GM12878 (cell line): ENCODE measurements around the gene DGKA. TPM values are rescaled to one million over a fixed set of nuclear protein-coding genes. Genes with fewer than 3 reads are reported as not detected.

Experiments
- ATAC-seq: fragments of 200-7000 bp; cut with Tn5 transposase; 3 replicates; pipeline ENCODE4 v1.9.1; 2020; ENCODE audit warnings: mild to moderate bottlenecking, moderate library complexity
- BruUV-seq: library from RNA; stranded (reverse); fragments of 400-500 nt; replicated peaks from 2 replicates; lab custom pipeline; 2021; lab: Mats Ljungman, UMichigan
- CTCF ChIA-PET: fragments of 300-600 bp; sonication (Branson Sonifier 250); formaldehyde crosslinking; extraction: SDS; loops from one replicate; lab custom pipeline; 2021; ENCODE audit warnings: inconsistent platforms; lab: Yijun Ruan, JAX
- POLR2A ChIA-PET: fragments of 350-600 bp; formaldehyde crosslinking; extraction: SDS; loops from one replicate; lab custom pipeline; 2021; ENCODE audit warnings: inconsistent platforms; lab: Charles Lee
- RAD21 ChIA-PET: fragments of 300-600 bp; sonication (Branson Sonifier 250); formaldehyde crosslinking; loops from one replicate; lab custom pipeline; 2023; ENCODE audit warnings: antibody characterized with exemption; ENCODE audit not compliant: unreplicated experiment; lab: Charles Lee
- SMC1A ChIA-PET: fragments of 300-600 bp; sonication (Branson Sonifier 250); formaldehyde crosslinking; loops from one replicate; lab custom pipeline; 2023; ENCODE audit not compliant: unreplicated experiment, uncharacterized antibody; lab: Charles Lee
- DNase-seq: peaks from one replicate; pipeline ENCODE4 v3.0.0-alpha.2; 2011; ENCODE audit warnings: low read depth, low spot score
- FAIRE-seq: peaks from 3 replicates; lab custom pipeline; 2011; peaks lifted over from hg19 to GRCh38; lab: Jason Lieb, UNC
- H2AFZ ChIP-seq: 2 replicates; pipeline ENCODE4 v1.6.0; 2011; ENCODE audit warnings: low read depth, low read length, control low read depth; ENCODE audit not compliant: control insufficient read depth
- H3K27ac ChIP-seq: 2 replicates; pipeline ENCODE4 v1.5.1; 2011; ENCODE audit warnings: control low read depth; ENCODE audit not compliant: control insufficient read depth, insufficient read depth
- H3K27me3 ChIP-seq, 2 experiments: replicated peaks in 1 of 2; 2 replicates each; pipeline versions ENCODE4 v1.6.0 to v1.6.1; 2011; ENCODE audit warnings: low read length in 1 of 2; ENCODE audit not compliant: control insufficient read depth in 2 of 2, insufficient read depth in 2 of 2
- H3K36me3 ChIP-seq, 2 experiments: 2 replicates each; pipeline ENCODE4 v1.5.1; 2011; ENCODE audit warnings: low read length in 1 of 2; ENCODE audit not compliant: control insufficient read depth in 2 of 2, insufficient read depth in 2 of 2
- H3K4me1 ChIP-seq: 2 replicates; pipeline ENCODE4 v1.6.1; 2011; ENCODE audit warnings: mild to moderate bottlenecking, low read length, moderate library complexity, mixed read lengths; ENCODE audit not compliant: control insufficient read depth, insufficient read depth
- H3K4me2 ChIP-seq: 2 replicates; pipeline ENCODE4 v1.6.0; 2011; ENCODE audit warnings: control low read depth; ENCODE audit not compliant: control insufficient read depth, insufficient read depth
- H3K4me3 ChIP-seq: fragments of 200-600 bp; sonication (generic); 2 replicates; pipeline ENCODE4 v1.5.1; 2016
- H3K79me2 ChIP-seq: 2 replicates; pipeline ENCODE4 v1.6.0; 2011; ENCODE audit warnings: low read length; ENCODE audit not compliant: control insufficient read depth, insufficient read depth
- H3K9ac ChIP-seq: 2 replicates; pipeline ENCODE4 v1.8.0; 2011; ENCODE audit warnings: low read length, control low read depth, mixed read lengths; ENCODE audit not compliant: control insufficient read depth, insufficient read depth
- H3K9me3 ChIP-seq: replicated peaks from 3 replicates; pipeline ENCODE4 v1.5.1; 2011; ENCODE audit warnings: mild to moderate bottlenecking, low read length; ENCODE audit not compliant: control insufficient read depth, insufficient read depth
- H4K20me1 ChIP-seq: 2 replicates; pipeline ENCODE4 v1.6.0; 2011; ENCODE audit not compliant: control insufficient read depth, insufficient read depth
- BHLHE40 ChIP-seq, 2 experiments: fragments of 450-650 bp in 1 of 2; IDR thresholded peaks; 2 replicates each; pipeline ENCODE4 v1.6.1; 2011 to 2017; ENCODE audit warnings: low read depth in 2 of 2, borderline replicate concordance in 1 of 2, improper control_type of control experiment in 1 of 2, low read length in 1 of 2, mild to moderate bottlenecking in 1 of 2
- CBX3 ChIP-seq: fragments of 200-600 bp; sonication (generic); IDR thresholded peaks from 2 replicates; pipeline ENCODE4 v1.6.1; 2016; ENCODE audit warnings: low read depth, borderline replicate concordance
- E2F4 ChIP-seq: IDR thresholded peaks from 2 replicates; pipeline ENCODE4 v1.6.1; 2012; ENCODE audit warnings: low read depth, low read length, improper control_type of control experiment
- IKZF1 ChIP-seq: fragments of 450-650 bp; conservative IDR thresholded peaks from 2 replicates; pipeline ENCODE4 v1.6.1; 2017; ENCODE audit warnings: antibody characterized with exemption, mild to moderate bottlenecking
- IKZF2 ChIP-seq, 2 experiments: fragments of 450-650 bp; IDR thresholded peaks; 2 replicates each; pipeline ENCODE4 v1.6.1; 2017; ENCODE audit warnings: mild to moderate bottlenecking in 2 of 2, moderate library complexity in 2 of 2
- KDM1A ChIP-seq: fragments of 200-600 bp; sonication (generic); IDR thresholded peaks from 2 replicates; pipeline ENCODE4 v1.6.1; 2016; ENCODE audit warnings: borderline replicate concordance
- NR2C1 ChIP-seq: fragments of 450-650 bp; IDR thresholded peaks from 2 replicates; pipeline ENCODE4 v1.6.1; 2017; ENCODE audit warnings: antibody characterized with exemption, mild to moderate bottlenecking, moderate library complexity
- POLR2AphosphoS5 ChIP-seq: IDR thresholded peaks from 2 replicates; pipeline ENCODE4 v1.6.1; 2011; ENCODE audit warnings: mild to moderate bottlenecking, low read length, inconsistent platforms
- RUNX3 ChIP-seq: IDR thresholded peaks from 2 replicates; pipeline ENCODE4 v1.6.1; 2012; ENCODE audit warnings: low read length, inconsistent platforms
- SMAD5 ChIP-seq: IDR thresholded peaks from 2 replicates; pipeline ENCODE4 v1.6.1; 2016; ENCODE audit warnings: antibody characterized with exemption, low read depth
- SRF ChIP-seq, 2 experiments: IDR thresholded peaks; 2 replicates each; pipeline ENCODE4 v1.6.1; 2011; ENCODE audit warnings: low read depth in 2 of 2, low read length in 2 of 2, mild to moderate bottlenecking in 1 of 2, moderate library complexity in 1 of 2
- SUPT20H ChIP-seq: IDR thresholded peaks from 2 replicates; pipeline ENCODE4 v1.6.1; 2011; ENCODE audit warnings: low read depth, mild to moderate bottlenecking, low read length, moderate library complexity, borderline replicate concordance; ENCODE audit not compliant: control insufficient read depth
- TARDBP ChIP-seq: IDR thresholded peaks from 2 replicates; pipeline ENCODE4 v1.6.1; 2016; ENCODE audit warnings: borderline replicate concordance
- ZBTB40 ChIP-seq: fragments of 450-650 bp; IDR thresholded peaks from 2 replicates; pipeline ENCODE4 v1.6.1; 2016; ENCODE audit warnings: mild to moderate bottlenecking, moderate library complexity, borderline replicate concordance
- WGBS: methylation state at CpG from one replicate; pipeline ENCODE4 v1.1.6; 2016; ENCODE audit warnings: low lambda C conversion rate; ENCODE audit not compliant: insufficient replicate concordance, insufficient coverage; ENCODE audit errors: missing lambda C conversion rate; 5-methylcytosine and 5-hydroxymethylcytosine counted together
- in situ Hi-C: fragments of 300-500 bp; cut with MboI; formaldehyde crosslinking; loops from 9 replicates; pipeline ENCODE4 v1.14.3; 2018; ENCODE audit warnings: mixed read lengths
- intact Hi-C: fragments of 100-400 bp; cut with micrococcal nuclease; formaldehyde crosslinking; loops from one replicate; pipeline ENCODE4 v1.14.2; 2022; ENCODE audit not compliant: unreplicated experiment
- polyA plus RNA-seq, 11 experiments: library from polyadenylated mRNA; depleted of rRNA in 4 of 11; unstranded in 6 of 11; stranded (reverse) in 5 of 11; fragments of >200 nt; fragmentation: Nextera tagmentation in 4 of 11; fragmentation: Illumina TruSeq in 1 of 11; extraction: Ambion mirVana in 4 of 11; extraction: Trizol in 1 of 11; gene quantifications; 1 replicate in 1 of 11; 2 replicates in 10 of 11; pipeline versions ENCODE4 v1.2.1 to v1.2.3, GENCODE V29; 2011 to 2016; ENCODE audit warnings: inconsistent platforms in 2 of 11, missing spikeins in 2 of 11, low read depth in 1 of 11
- total RNA-seq, 4 experiments: library from RNA; depleted of rRNA in 3 of 4; stranded (reverse); fragments of >200 nt in 3 of 4; fragmentation: Illumina TruSeq in 1 of 4; extraction: Trizol in 1 of 4; gene quantifications; 2 replicates each; pipeline versions ENCODE4 v1.2.1 to v1.2.3, GENCODE V29; 2013 to 2021
- TF ChIP-seq, protein P1 (sequence below): fragments of 450-650 bp; IDR thresholded peaks from 2 replicates; pipeline ENCODE4 v1.6.1; 2014; ENCODE audit warnings: mild to moderate bottlenecking
- TF ChIP-seq, protein P2 (sequence below): fragments of 450-650 bp; IDR thresholded peaks from 2 replicates; pipeline ENCODE4 v1.6.1; 2017; ENCODE audit warnings: low read depth, mild to moderate bottlenecking, moderate library complexity

The DGKA gene
- total and polyA plus RNA-seq, 10 of the 15 experiments (the other 5 are each of a cell fraction or from before 2014, with no cell fraction given) = 14.0 to 65.5 (median 37.1) TPM

- intact Hi-C loops = no loop called here
- Histone ChIP-seq H3K36me3 (peaks cover 0 to 16% of the 10 kb centered on the region in 2 experiments; a peak in 2 of 4 replicates), H3K27me3 (no peaks in the 10 kb centered on the region), H2AFZ (no peak overlapping the region), H3K4me3 (0 out of 2 replicates have a peak overlapping the region, but pooled peaks have one; percentile 24), H3K9me3 (no peaks in the 10 kb centered on the region), H3K4me2 (peak overlapping the region; percentile 59), H3K9ac (0 out of 2 replicates have a peak overlapping the region, but pooled peaks have one; percentile 29), H3K79me2 (no peaks in the 10 kb centered on the region), H4K20me1 (no peaks in the 10 kb centered on the region), H3K27ac (peak overlapping the region; percentile 61), H3K4me1 (peaks cover 15% of the 10 kb centered on the region)
- SMC1A ChIA-PET = interaction anchor here (1.1 to 1.7 kb wide), 4 partner anchors 12 to 208 kb away, joined by 3 to 6 read pairs (median 4); partner anchors contain the start of gene RAB5B
- ATAC-seq (peak; percentile 97), DNase-seq (no peak), FAIRE-seq (no peak)
- POLR2A ChIA-PET = interaction anchor here (0.6 to 1.2 kb wide), 5 partner anchors 13 to 648 kb away, joined by 3 to 7 read pairs (median 5); partner anchors contain the start of gene RAB5B
- 45% methylated on average over 6 of the region's 6 CpGs for WGBS
- CTCF ChIA-PET = interaction anchor here (1.2 to 4.0 kb wide), 3 partner anchors 13 to 208 kb away, joined by 3 to 31 read pairs (median 5); no protein-coding TSS in a partner anchor
- BruUV-seq = no TSS peak
- RAD21 ChIA-PET = interaction anchor here (0.7 to 2.0 kb wide), 4 partner anchors 27 to 209 kb away, joined by 3 to 8 read pairs (median 4); partner anchors contain the start of gene RAB5B
- in situ Hi-C loops = no loop called here
- TF ChIP-seq CBX3 (no peak), SMAD5 (no peak), BHLHE40 (IDR thresholded peaks at IDR 0.05; ENCODE audit: borderline replicate concordance in 1 of 2, low read depth in 2 of 2, low read length in 1 of 2) (no peak), IKZF2 (IDR thresholded peaks at IDR 0.05) (no peak), IKZF1 (no peak), SRF (IDR thresholded peaks at IDR 0.05; ENCODE audit: low read depth in 2 of 2, low read length in 2 of 2) (no peak), RUNX3 (peak; percentile 47; the same call in 1 of the 2 replicates), NR2C1 (no peak), KDM1A (no peak), ZBTB40 (no peak), E2F4 (no peak), SUPT20H (no peak), POLR2AphosphoS5 (no peak), TARDBP (no peak)
- TF ChIP-seq, protein P1, sequence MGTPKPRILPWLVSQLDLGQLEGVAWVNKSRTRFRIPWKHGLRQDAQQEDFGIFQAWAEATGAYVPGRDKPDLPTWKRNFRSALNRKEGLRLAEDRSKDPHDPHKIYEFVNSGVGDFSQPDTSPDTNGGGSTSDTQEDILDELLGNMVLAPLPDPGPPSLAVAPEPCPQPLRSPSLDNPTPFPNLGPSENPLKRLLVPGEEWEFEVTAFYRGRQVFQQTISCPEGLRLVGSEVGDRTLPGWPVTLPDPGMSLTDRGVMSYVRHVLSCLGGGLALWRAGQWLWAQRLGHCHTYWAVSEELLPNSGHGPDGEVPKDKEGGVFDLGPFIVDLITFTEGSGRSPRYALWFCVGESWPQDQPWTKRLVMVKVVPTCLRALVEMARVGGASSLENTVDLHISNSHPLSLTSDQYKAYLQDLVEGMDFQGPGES = no peak
- TF ChIP-seq, protein P2, sequence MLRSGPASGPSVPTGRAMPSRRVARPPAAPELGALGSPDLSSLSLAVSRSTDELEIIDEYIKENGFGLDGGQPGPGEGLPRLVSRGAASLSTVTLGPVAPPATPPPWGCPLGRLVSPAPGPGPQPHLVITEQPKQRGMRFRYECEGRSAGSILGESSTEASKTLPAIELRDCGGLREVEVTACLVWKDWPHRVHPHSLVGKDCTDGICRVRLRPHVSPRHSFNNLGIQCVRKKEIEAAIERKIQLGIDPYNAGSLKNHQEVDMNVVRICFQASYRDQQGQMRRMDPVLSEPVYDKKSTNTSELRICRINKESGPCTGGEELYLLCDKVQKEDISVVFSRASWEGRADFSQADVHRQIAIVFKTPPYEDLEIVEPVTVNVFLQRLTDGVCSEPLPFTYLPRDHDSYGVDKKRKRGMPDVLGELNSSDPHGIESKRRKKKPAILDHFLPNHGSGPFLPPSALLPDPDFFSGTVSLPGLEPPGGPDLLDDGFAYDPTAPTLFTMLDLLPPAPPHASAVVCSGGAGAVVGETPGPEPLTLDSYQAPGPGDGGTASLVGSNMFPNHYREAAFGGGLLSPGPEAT = peak; percentile 73
Observed at GRCh38 chr12:55946553-55946952, 15.6 kb downstream of the DGKA start.
